ENCODE results near the gene ESD.

The ESD gene

DNA sequence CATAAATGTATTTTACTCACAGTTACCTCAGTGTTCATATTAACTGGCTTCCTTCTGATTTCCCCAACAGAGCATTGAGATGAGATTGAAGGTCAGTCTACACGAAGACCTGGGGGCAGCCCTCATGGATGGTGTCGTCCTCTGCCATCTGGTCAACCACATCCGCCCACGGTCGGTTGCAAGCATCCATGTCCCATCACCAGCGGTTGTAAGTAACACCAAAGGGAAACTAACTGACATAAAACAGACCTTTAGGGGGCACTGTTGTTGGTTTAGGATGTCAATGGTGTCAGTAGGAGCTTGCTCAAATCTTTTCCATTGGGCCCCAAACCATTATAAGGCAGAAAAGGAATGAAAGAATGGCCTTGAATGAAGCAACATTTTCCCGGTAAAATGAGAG lies 68.2 kb downstream of the ESD start:
- DNase-seq (ENCODE audit: low read depth), result peak; percentile 66
- TF ChIP-seq POLR2A (IDR thresholded peaks at IDR 0.05; ENCODE audit: extremely low read depth, insufficient read length), result no peak
- no peak; the same call in 1 of the 2 replicates for TF ChIP-seq MYC (IDR thresholded peaks at IDR 0.05; ENCODE audit: low read depth, low read length)
- TF ChIP-seq, protein P1, sequence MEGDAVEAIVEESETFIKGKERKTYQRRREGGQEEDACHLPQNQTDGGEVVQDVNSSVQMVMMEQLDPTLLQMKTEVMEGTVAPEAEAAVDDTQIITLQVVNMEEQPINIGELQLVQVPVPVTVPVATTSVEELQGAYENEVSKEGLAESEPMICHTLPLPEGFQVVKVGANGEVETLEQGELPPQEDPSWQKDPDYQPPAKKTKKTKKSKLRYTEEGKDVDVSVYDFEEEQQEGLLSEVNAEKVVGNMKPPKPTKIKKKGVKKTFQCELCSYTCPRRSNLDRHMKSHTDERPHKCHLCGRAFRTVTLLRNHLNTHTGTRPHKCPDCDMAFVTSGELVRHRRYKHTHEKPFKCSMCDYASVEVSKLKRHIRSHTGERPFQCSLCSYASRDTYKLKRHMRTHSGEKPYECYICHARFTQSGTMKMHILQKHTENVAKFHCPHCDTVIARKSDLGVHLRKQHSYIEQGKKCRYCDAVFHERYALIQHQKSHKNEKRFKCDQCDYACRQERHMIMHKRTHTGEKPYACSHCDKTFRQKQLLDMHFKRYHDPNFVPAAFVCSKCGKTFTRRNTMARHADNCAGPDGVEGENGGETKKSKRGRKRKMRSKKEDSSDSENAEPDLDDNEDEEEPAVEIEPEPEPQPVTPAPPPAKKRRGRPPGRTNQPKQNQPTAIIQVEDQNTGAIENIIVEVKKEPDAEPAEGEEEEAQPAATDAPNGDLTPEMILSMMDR (IDR thresholded peaks at IDR 0.05; ENCODE audit: low read depth, low read length), result peak; percentile 35
- TF ChIP-seq, protein P2, sequence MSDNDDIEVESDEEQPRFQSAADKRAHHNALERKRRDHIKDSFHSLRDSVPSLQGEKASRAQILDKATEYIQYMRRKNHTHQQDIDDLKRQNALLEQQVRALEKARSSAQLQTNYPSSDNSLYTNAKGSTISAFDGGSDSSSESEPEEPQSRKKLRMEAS (IDR thresholded peaks at IDR 0.05; ENCODE audit: low read depth, low read length), result no peak
- no peak overlapping the region for H3K4me3 ChIP-seq (ENCODE audit: low read depth, low read length)

DNA sequence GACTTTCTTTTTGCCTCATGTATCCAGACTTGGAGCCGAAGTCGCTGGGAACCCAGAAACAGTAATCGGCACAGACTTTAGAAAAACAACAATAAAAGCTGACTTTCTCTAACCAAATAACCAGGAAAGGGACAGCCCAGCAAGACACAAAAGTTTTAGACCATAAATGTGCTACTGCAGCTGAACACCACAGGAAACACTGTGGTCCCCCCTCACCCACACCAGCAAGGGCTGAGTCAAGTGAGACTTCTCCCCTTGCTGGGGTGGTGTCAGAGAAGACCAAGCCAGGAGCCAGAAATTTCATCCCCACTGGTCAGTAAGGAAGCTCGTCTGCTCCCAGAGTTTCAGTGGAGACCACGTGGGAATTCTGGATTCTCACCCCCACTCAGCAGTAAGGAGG lies 70.6 kb downstream of the ESD start:
- no peak for DNase-seq (ENCODE audit: low read depth)
- no peak overlapping the region for H3K4me3 ChIP-seq (ENCODE audit: low read depth, low read length)
- TF ChIP-seq MYC (IDR thresholded peaks at IDR 0.05; ENCODE audit: low read depth, low read length) (no peak), POLR2A (IDR thresholded peaks at IDR 0.05; ENCODE audit: extremely low read depth, insufficient read length) (no peak)
- TF ChIP-seq, protein P1 (IDR thresholded peaks at IDR 0.05; ENCODE audit: low read depth, low read length), result no peak
- TF ChIP-seq, protein P2 (IDR thresholded peaks at IDR 0.05; ENCODE audit: low read depth, low read length), result no peak
